Activated CD8-positive, alpha-beta T cell treated with anti-CD3 and anti-CD28 coated beads for 36 hours (primary cell): Measurements from ENCODE around the gene SPRING1. TPM values are rescaled to one million over a fixed set of nuclear protein-coding genes. Genes with fewer than 3 reads are reported as not detected.

ENCODE experiments used
- ATAC-seq: fragments of 200-7000 bp; cut with Tn5 transposase; one replicate; pipeline ENCODE4 v1.10.0; 2021; ENCODE audit warnings: mild to moderate bottlenecking, moderate library complexity
- CTCF ChIA-PET: fragments of 350-600 bp; sonication (Branson Sonifier 250); formaldehyde crosslinking; loops from one replicate; lab custom pipeline; 2021; ENCODE audit warnings: antibody characterized with exemption; lab: Charles Lee
- POLR2A ChIA-PET: fragments of 350-600 bp; sonication (Branson Sonifier 250); formaldehyde crosslinking; loops from one replicate; lab custom pipeline; 2021; ENCODE audit warnings: antibody characterized with exemption; lab: Charles Lee
- DNase-seq: peaks from one replicate; pipeline ENCODE4 v3.0.0-alpha.2; 2020
- H3K27ac Mint-ChIP-seq: one replicate; pipeline ENCODE4 v1.8.0; 2021; ENCODE audit warnings: mild to moderate bottlenecking, mixed read lengths
- H3K27me3 Mint-ChIP-seq: one replicate; pipeline ENCODE4 v1.8.0; 2021; ENCODE audit warnings: mixed read lengths
- H3K36me3 Mint-ChIP-seq: one replicate; pipeline ENCODE4 v1.8.0; 2021; ENCODE audit warnings: low read depth, mixed read lengths
- H3K4me1 Mint-ChIP-seq: one replicate; pipeline ENCODE4 v1.8.0; 2021; ENCODE audit warnings: low read depth, mixed read lengths
- H3K4me3 Mint-ChIP-seq: one replicate; pipeline ENCODE4 v1.8.0; 2021; ENCODE audit warnings: mild to moderate bottlenecking, moderate library complexity, mixed read lengths
- H3K9me3 Mint-ChIP-seq: one replicate; pipeline ENCODE4 v1.8.0; 2021; ENCODE audit warnings: mixed read lengths
- CTCF ChIP-seq: fragments of 200-600 bp; IDR thresholded peaks from one replicate; pipeline ENCODE4 v1.8.0; 2022; ENCODE audit warnings: antibody characterized with exemption, mild to moderate bottlenecking
- intact Hi-C: fragments of 100-400 bp; cut with micrococcal nuclease; formaldehyde crosslinking; loops from one replicate; pipeline ENCODE4 v1.10.0; 2022
- total RNA-seq, 2 experiments: library from RNA; stranded (reverse); gene quantifications; one replicate each; pipeline ENCODE4 v1.2.3, GENCODE V29; 2021

SPRING1 gene
- total RNA-seq, 2 experiments from 2014 or later, result 16.0 to 17.2 TPM

- H3K27ac Mint-ChIP-seq, result no peak overlapping the region
- TF ChIP-seq CTCF, result no peak
- no peaks in the 10 kb centered on the region for H3K9me3 Mint-ChIP-seq
- H3K4me3 Mint-ChIP-seq, result no peak overlapping the region
- POLR2A ChIA-PET, result no interaction called here
- intact Hi-C loops, result no loop called here
- no peak for ATAC-seq
- H3K36me3 Mint-ChIP-seq, result peaks cover 3% of the 10 kb centered on the region
- CTCF ChIA-PET, result interaction anchor here (1.3 to 2.9 kb wide), 5 partner anchors 9 to 163 kb away, joined by 3 to 21 read pairs (median 12); partner anchors contain the start of gene HRK
- DNase-seq, result no peak
- no peaks in the 10 kb centered on the region for H3K27me3 Mint-ChIP-seq
- peaks cover 8% of the 10 kb centered on the region for H3K4me1 Mint-ChIP-seq
These were observed 20.1 kb downstream of the SPRING1 start for GRCh38 chr12:116717466-116718437.

- CTCF ChIA-PET, result no interaction called here
- Mint-ChIP-seq H3K4me3 (no peak overlapping the region), H3K4me1 (peaks cover 5% of the 10 kb centered on the region), H3K9me3 (no peaks in the 10 kb centered on the region), H3K36me3 (no peaks in the 10 kb centered on the region), H3K27ac (no peak overlapping the region), H3K27me3 (peaks cover 3% of the 10 kb centered on the region)
- intact Hi-C loops, result no loop called here
- POLR2A ChIA-PET, result no interaction called here
- ATAC-seq, result no peak
- DNase-seq, result no peak
- no peak for TF ChIP-seq CTCF
These were observed 23.7 kb downstream of the SPRING1 start for GRCh38 chr12:116714175-116714574.

GRCh38 chr12:116713527-116713926, 24.3 kb downstream of the SPRING1 start:
- DNase-seq (no peak), ATAC-seq (no peak)
- H3K9me3 Mint-ChIP-seq, result no peaks in the 10 kb centered on the region
- no peak overlapping the region for H3K27ac Mint-ChIP-seq
- ChIA-PET POLR2A (no interaction called here), CTCF (no interaction called here)
- intact Hi-C loops, result no loop called here
- H3K27me3 Mint-ChIP-seq, result peaks cover 3% of the 10 kb centered on the region
- peaks cover 8% of the 10 kb centered on the region for H3K4me1 Mint-ChIP-seq
- no peak for TF ChIP-seq CTCF
- H3K4me3 Mint-ChIP-seq, result no peak overlapping the region
- no peaks in the 10 kb centered on the region for H3K36me3 Mint-ChIP-seq

- ChIA-PET POLR2A (no interaction called here), CTCF (interaction anchor here (0.9 to 1.0 kb wide), 2 partner anchors 9 kb away, joined by 3 read pairs; no protein-coding TSS in a partner anchor)
- intact Hi-C loops, result no loop called here
- no peak for ATAC-seq
- Mint-ChIP-seq H3K27ac (no peak overlapping the region), H3K9me3 (no peaks in the 10 kb centered on the region), H3K4me1 (peaks cover 9% of the 10 kb centered on the region), H3K36me3 (no peaks in the 10 kb centered on the region), H3K27me3 (peaks cover 3% of the 10 kb centered on the region), H3K4me3 (no peak overlapping the region)
- no peak for TF ChIP-seq CTCF
- no peak for DNase-seq
These were observed 25.2 kb downstream of the SPRING1 start for GRCh38 chr12:116712458-116713303.
